K562 (cell line): ENCODE measurements around the gene PHACTR3. TPM values are rescaled to one million over a fixed set of nuclear protein-coding genes. Genes with fewer than 3 reads are reported as not detected.

Experiments used
- ATAC-seq: fragments of 200-7000 bp; cut with Tn5 transposase; 3 replicates; pipeline ENCODE4 v1.9.1; 2020; ENCODE audit warnings: moderate library complexity
- BruUV-seq: library from RNA; stranded (reverse); fragments of 400-500 nt; replicated peaks from 2 replicates; lab custom pipeline; 2021; lab: Mats Ljungman, UMichigan
- CTCF ChIA-PET: fragments of 300-600 bp; formaldehyde crosslinking; extraction: SDS; loops from one replicate; lab custom pipeline; 2021; ENCODE audit warnings: low intra/inter-chr PET ratio; lab: Yijun Ruan, JAX
- POLR2A ChIA-PET: fragments of 300-600, 350-650 bp; sonication (Branson Sonifier 250); formaldehyde crosslinking; extraction: SDS; loops from one replicate; lab custom pipeline; 2021; ENCODE audit warnings: antibody characterized with exemption, inconsistent platforms; lab: Yijun Ruan, JAX
- DNase-seq, 4 experiments: peaks; one replicate each; pipeline versions ENCODE4 v3.0.0 to v3.0.0-alpha.2; 2011 to 2018; ENCODE audit warnings: low spot score in 3 of 4, mixed read lengths in 3 of 4; ENCODE audit errors: extremely low read depth in 1 of 4
- FAIRE-seq: peaks from 2 replicates; lab custom pipeline; 2011; peaks lifted over from hg19 to GRCh38; lab: Jason Lieb, UNC
- H2AFZ ChIP-seq: 2 replicates; pipeline ENCODE4 v1.6.0; 2011; ENCODE audit warnings: low read depth, low read length, control low read depth, inconsistent platforms
- H3K27ac ChIP-seq: fragments of 200-600 bp; 3 replicates; pipeline ENCODE4 v1.8.0; 2011; ENCODE audit warnings: low read depth, mild to moderate bottlenecking, control low read depth, inconsistent platforms, low read length, moderate library complexity, mixed read lengths; ENCODE audit errors: extremely low read depth
- H3K27me3 ChIP-seq, 2 experiments: fragments of 300-600 bp in 1 of 2; 2 replicates in 1 of 2; 3 replicates in 1 of 2; pipeline versions ENCODE4 v1.6.0 to v1.8.0; 2011; ENCODE audit warnings: inconsistent platforms in 2 of 2, low read length in 2 of 2, mild to moderate bottlenecking in 1 of 2, mixed read lengths in 1 of 2, moderate library complexity in 1 of 2; ENCODE audit not compliant: control insufficient read depth in 2 of 2, insufficient read depth in 2 of 2
- H3K36me3 ChIP-seq: fragments of 300-600 bp; 3 replicates; pipeline ENCODE4 v1.8.0; 2011; ENCODE audit warnings: mild to moderate bottlenecking, low read length, inconsistent platforms; ENCODE audit not compliant: control insufficient read depth, insufficient read depth
- H3K4me1 ChIP-seq, 2 experiments: fragments of 200-600 bp in 1 of 2; replicated peaks in 1 of 2; 2 replicates in 1 of 2; 3 replicates in 1 of 2; pipeline versions ENCODE4 v1.5.1 to v1.8.0; 2011; ENCODE audit warnings: inconsistent platforms in 2 of 2, low read length in 2 of 2, mild to moderate bottlenecking in 1 of 2, mixed read lengths in 1 of 2, moderate library complexity in 1 of 2; ENCODE audit not compliant: control insufficient read depth in 2 of 2, insufficient read depth in 2 of 2
- H3K4me2 ChIP-seq: 2 replicates; pipeline ENCODE4 v1.6.1; 2011; ENCODE audit warnings: low read length, control low read depth, inconsistent platforms, mixed read lengths; ENCODE audit not compliant: insufficient read depth
- H3K4me3 ChIP-seq: fragments of 200-600 bp; sonication (generic), shearing (Covaris generic); 2 replicates; pipeline ENCODE4 v1.5.1; 2016; ENCODE audit warnings: control low read depth, inconsistent platforms
- H3K79me2 ChIP-seq: fragments of 200-600 bp; 3 replicates; pipeline ENCODE4 v1.8.0; 2011; ENCODE audit warnings: low read length, inconsistent platforms; ENCODE audit not compliant: control insufficient read depth, insufficient read depth
- H3K9ac ChIP-seq, 2 experiments: 2 replicates each; pipeline versions ENCODE4 v1.6.0 to v1.6.1; 2011; ENCODE audit warnings: low read depth in 2 of 2, low read length in 2 of 2, control low read depth in 1 of 2, inconsistent platforms in 1 of 2, mild to moderate bottlenecking in 1 of 2, mixed read lengths in 1 of 2; ENCODE audit not compliant: insufficient read depth in 1 of 2
- H3K9me1 ChIP-seq: one replicate; pipeline ENCODE4 v1.6.0; 2011; ENCODE audit warnings: inconsistent platforms, mild to moderate bottlenecking, low read length, moderate library complexity; ENCODE audit not compliant: control insufficient read depth, insufficient read depth
- H3K9me3 ChIP-seq: replicated peaks from 2 replicates; pipeline ENCODE4 v1.5.1; 2011; ENCODE audit warnings: low read depth, low read length, inconsistent platforms; ENCODE audit not compliant: control insufficient read depth, insufficient read depth
- H4K20me1 ChIP-seq: replicated peaks from 2 replicates; pipeline ENCODE4 v1.6.1; 2011; ENCODE audit warnings: low read length, inconsistent platforms, mixed read lengths; ENCODE audit not compliant: control insufficient read depth, insufficient read depth
- CSDE1 ChIP-seq, 2 experiments: fragments of 450-650 bp; IDR thresholded peaks; 2 replicates each; pipeline ENCODE4 v1.6.1; 2016; ENCODE audit warnings: mild to moderate bottlenecking in 1 of 2
- FOSL1 ChIP-seq: fragments of 200-800 bp; sonication (Bioruptor generic); conservative IDR thresholded peaks from 2 replicates; pipeline ENCODE4 v1.6.1; 2016; ENCODE audit warnings: missing genetic modification characterization, missing compliant biosample characterization
- KLF16 ChIP-seq: IDR thresholded peaks from 2 replicates; pipeline ENCODE4 v1.6.1; 2016; ENCODE audit warnings: antibody characterized with exemption
- MED1 ChIP-seq: sonication (generic); formaldehyde crosslinking; IDR thresholded peaks from 2 replicates; pipeline ENCODE4 v1.8.1; 2023; ENCODE audit warnings: missing genetic modification reagents, borderline replicate concordance
- ZNF551 ChIP-seq: fragments of 250-450 bp; sonication (Bioruptor Pico); IDR thresholded peaks from 2 replicates; pipeline ENCODE4 v1.5.0; 2021; ENCODE audit warnings: mild to moderate bottlenecking, moderate library complexity
- WGBS: fragments of 100-300 bp; shearing (Covaris generic); methylation state at CpG from one replicate; pipeline ENCODE4 v1.1.6; 2016; ENCODE audit warnings: low coverage, mixed read lengths; ENCODE audit not compliant: insufficient coverage; ENCODE audit errors: missing lambda C conversion rate; 5-methylcytosine and 5-hydroxymethylcytosine counted together
- in situ Hi-C: fragments of 300-500 bp; cut with MboI; formaldehyde crosslinking; loops from 4 replicates; pipeline ENCODE4 v1.15.0; 2018; ENCODE audit warnings: inconsistent platforms, mixed read lengths
- intact Hi-C: fragments of 100-400 bp; cut with micrococcal nuclease; formaldehyde crosslinking; loops from 2 replicates; pipeline ENCODE4 v1.14.2; 2022
- polyA plus RNA-seq, 8 experiments: library from polyadenylated mRNA; depleted of rRNA in 4 of 8; stranded (reverse) in 5 of 8; unstranded in 3 of 8; fragments of >200 nt; fragmentation: Nextera tagmentation in 2 of 8; fragmentation: Illumina TruSeq in 1 of 8; extraction: Ambion mirVana in 2 of 8; extraction: Trizol in 1 of 8; gene quantifications; 2 replicates each; pipeline versions ENCODE4 v1.2.1 to v1.2.3, GENCODE V29; 2011 to 2014; ENCODE audit warnings: inconsistent platforms in 1 of 8, missing spikeins in 1 of 8
- total RNA-seq, 7 experiments: library from RNA; depleted of rRNA in 6 of 7; stranded (reverse); fragments of >200 nt in 6 of 7; fragmentation: Illumina TruSeq in 2 of 7; extraction: Trizol in 2 of 7; gene quantifications; 2 replicates each; pipeline versions ENCODE4 v1.2.1 to v1.2.3, GENCODE V29; 2011 to 2021; ENCODE audit warnings: low replicate concordance in 1 of 7
- TF ChIP-seq, protein P1 (sequence below): sonication (generic); formaldehyde crosslinking; IDR thresholded peaks from 2 replicates; pipeline ENCODE4 v1.8.0; 2023; ENCODE audit warnings: missing genetic modification reagents, mild to moderate bottlenecking, borderline replicate concordance

PHACTR3 gene
- total and polyA plus RNA-seq, 9 of the 15 experiments (the other 6 are each of a cell fraction or from before 2014, with no cell fraction given), result not detected

DNA sequence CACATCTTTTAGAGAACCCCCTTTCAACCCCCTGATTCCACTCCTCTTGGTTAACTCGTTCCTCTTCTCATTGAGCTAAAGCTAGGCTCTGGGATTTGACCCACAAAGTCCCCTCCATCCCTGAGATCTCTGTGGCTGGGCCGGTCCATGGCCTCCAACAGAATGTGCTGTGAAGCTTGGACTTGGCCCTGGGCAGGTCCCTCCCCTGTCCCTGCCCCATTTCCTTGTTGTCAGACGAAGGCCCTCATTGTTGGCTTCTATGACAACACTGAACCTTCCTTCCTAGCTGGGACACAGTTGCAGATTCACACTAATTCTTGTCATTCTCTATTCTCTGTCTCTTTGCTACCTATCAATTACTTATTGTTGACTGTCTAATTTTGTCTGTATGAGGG is 173.0 kb downstream of the PHACTR3 start (continued):
- TF ChIP-seq, protein P1, sequence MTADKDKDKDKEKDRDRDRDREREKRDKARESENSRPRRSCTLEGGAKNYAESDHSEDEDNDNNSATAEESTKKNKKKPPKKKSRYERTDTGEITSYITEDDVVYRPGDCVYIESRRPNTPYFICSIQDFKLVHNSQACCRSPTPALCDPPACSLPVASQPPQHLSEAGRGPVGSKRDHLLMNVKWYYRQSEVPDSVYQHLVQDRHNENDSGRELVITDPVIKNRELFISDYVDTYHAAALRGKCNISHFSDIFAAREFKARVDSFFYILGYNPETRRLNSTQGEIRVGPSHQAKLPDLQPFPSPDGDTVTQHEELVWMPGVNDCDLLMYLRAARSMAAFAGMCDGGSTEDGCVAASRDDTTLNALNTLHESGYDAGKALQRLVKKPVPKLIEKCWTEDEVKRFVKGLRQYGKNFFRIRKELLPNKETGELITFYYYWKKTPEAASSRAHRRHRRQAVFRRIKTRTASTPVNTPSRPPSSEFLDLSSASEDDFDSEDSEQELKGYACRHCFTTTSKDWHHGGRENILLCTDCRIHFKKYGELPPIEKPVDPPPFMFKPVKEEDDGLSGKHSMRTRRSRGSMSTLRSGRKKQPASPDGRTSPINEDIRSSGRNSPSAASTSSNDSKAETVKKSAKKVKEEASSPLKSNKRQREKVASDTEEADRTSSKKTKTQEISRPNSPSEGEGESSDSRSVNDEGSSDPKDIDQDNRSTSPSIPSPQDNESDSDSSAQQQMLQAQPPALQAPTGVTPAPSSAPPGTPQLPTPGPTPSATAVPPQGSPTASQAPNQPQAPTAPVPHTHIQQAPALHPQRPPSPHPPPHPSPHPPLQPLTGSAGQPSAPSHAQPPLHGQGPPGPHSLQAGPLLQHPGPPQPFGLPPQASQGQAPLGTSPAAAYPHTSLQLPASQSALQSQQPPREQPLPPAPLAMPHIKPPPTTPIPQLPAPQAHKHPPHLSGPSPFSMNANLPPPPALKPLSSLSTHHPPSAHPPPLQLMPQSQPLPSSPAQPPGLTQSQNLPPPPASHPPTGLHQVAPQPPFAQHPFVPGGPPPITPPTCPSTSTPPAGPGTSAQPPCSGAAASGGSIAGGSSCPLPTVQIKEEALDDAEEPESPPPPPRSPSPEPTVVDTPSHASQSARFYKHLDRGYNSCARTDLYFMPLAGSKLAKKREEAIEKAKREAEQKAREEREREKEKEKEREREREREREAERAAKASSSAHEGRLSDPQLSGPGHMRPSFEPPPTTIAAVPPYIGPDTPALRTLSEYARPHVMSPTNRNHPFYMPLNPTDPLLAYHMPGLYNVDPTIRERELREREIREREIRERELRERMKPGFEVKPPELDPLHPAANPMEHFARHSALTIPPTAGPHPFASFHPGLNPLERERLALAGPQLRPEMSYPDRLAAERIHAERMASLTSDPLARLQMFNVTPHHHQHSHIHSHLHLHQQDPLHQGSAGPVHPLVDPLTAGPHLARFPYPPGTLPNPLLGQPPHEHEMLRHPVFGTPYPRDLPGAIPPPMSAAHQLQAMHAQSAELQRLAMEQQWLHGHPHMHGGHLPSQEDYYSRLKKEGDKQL (CRISPR knock-in tag), result no peak

DNA sequence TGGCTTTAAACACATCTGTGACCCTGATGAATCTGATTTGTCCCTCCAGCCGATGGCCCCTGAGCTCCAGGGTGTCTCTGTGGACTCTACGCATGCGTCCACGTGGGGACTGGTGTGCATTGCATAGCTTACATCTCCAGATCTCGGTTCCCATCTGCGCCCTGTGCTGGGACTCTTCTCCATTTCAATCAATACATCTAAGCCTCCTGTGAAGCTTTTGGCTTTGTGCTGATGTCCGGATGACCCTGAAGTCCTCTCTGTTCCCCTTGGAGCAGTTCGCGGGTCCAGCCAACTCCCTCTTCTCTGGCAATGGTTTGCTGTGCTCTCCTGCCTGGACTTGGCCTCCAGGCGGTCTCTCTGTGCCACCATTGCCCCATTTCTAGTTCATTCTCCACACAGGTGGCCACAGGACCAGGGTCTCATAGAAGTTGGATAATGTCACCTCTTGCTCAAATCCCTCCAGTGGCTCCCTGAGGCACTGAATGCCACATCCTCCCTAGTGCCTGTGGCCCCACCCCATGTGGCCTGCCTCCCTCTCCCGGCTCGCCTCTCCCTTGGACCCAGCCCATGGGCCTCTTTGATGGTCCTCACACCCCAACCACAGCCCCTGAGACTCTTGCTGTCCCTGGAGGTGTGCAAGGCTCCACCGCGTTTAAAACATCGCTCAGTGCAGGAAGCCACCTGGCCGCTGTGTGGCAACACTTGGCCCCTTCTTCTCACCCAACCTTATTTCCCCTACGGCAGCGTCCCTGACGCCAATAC is 173.7 kb downstream of the PHACTR3 start:
- no TSS peak for BruUV-seq
- no peak overlapping the region for H3K4me2 ChIP-seq
- ATAC-seq (no peak), FAIRE-seq (no peak), DNase-seq (no peak)
- H3K36me3 ChIP-seq, result no peaks in the 10 kb centered on the region
- ChIA-PET CTCF (no interaction called here), POLR2A (interaction anchor here (0.6 to 1.1 kb wide), 2 partner anchors 25 to 227 kb away, joined by 3 read pairs; no protein-coding TSS in a partner anchor)
- no peak for TF ChIP-seq MED1 (CRISPR knock-in tag)
- TF ChIP-seq CSDE1 (IDR thresholded peaks at IDR 0.05), result no peak
- TF ChIP-seq ZNF551 (CRISPR knock-in tag), result no peak
- TF ChIP-seq FOSL1 (tag), result no peak
- no peak for TF ChIP-seq KLF16
- no peak overlapping the region for H3K9ac ChIP-seq
- H3K9me3 ChIP-seq, result no peaks in the 10 kb centered on the region
- no peak overlapping the region for H3K4me3 ChIP-seq
- no peaks in the 10 kb centered on the region for H3K79me2 ChIP-seq
- intact Hi-C loops (no loop called here), in situ Hi-C loops (no loop called here)
- WGBS, result 1% methylated on average over 19 of the region's 19 CpGs
- no peaks in the 10 kb centered on the region for H3K4me1 ChIP-seq
- no peak overlapping the region for H2AFZ ChIP-seq
- H3K27me3 ChIP-seq, result peaks cover 0 to 5% of the 10 kb centered on the region in 2 experiments; a peak in 2 of 5 replicates
- no peaks in the 10 kb centered on the region for H3K9me1 ChIP-seq
- no peak overlapping the region for H3K27ac ChIP-seq
- 0 out of 2 replicates have a peak, but pooled peaks cover 4% of the 10 kb centered on the region for H4K20me1 ChIP-seq
